ENCODE results near the gene ADCY10.
"Not testable (repeated sequence)": the region's sequence is repeated elsewhere in the genome, so short reads cannot be mapped to it uniquely, and the experiment has no call there.

Gene ADCY10

GRCh38 chr1:167864392-167865032, 49.4 kb downstream of the ADCY10 start:
- no peak for DNase-seq
- no peak for TF ChIP-seq CTCF (IDR thresholded peaks at IDR 0.05; ENCODE audit: low read depth, low read length, missing control alignments)
- H3K36me3 ChIP-seq (replicated peaks): no peaks in the 10 kb centered on the region
- H3K27ac ChIP-seq: no peak overlapping the region
- no peaks in the 10 kb centered on the region for H3K27me3 ChIP-seq (replicated peaks)
- in situ Hi-C loops (cut with HindIII; ENCODE audit: low pct_ligation_motif_present, low sequenced_read_pairs): no loop called here
- H3K4me3 ChIP-seq (ENCODE audit: low read depth, low read length): no peak overlapping the region

- in situ Hi-C loops (cut with HindIII; ENCODE audit: low pct_ligation_motif_present, low sequenced_read_pairs): no loop called here
- TF ChIP-seq CTCF (IDR thresholded peaks at IDR 0.05; ENCODE audit: low read depth, low read length, missing control alignments): no peak
These were observed 50.0 kb downstream of the ADCY10 start for GRCh38 chr1:167863921-167864279.

GRCh38 chr1:167863191-167863920, 50.6 kb downstream of the ADCY10 start:
- in situ Hi-C loops (cut with HindIII; ENCODE audit: low pct_ligation_motif_present, low sequenced_read_pairs); H3K4me3 ChIP-seq (ENCODE audit: low read depth, low read length); H3K27ac ChIP-seq; H3K27me3 ChIP-seq (replicated peaks); H3K36me3 ChIP-seq (replicated peaks); DNase-seq: not testable (repeated sequence)

More at GRCh38 chr1:167863921-167864279, 50.0 kb downstream of the ADCY10 start:
- DNase-seq: no peak
- no peaks in the 10 kb centered on the region for H3K36me3 ChIP-seq (replicated peaks)
- H3K27me3 ChIP-seq (replicated peaks): no peaks in the 10 kb centered on the region
- no peak overlapping the region for H3K27ac ChIP-seq
- H3K4me3 ChIP-seq (ENCODE audit: low read depth, low read length): no peak overlapping the region

- Histone ChIP-seq H3K36me3 (replicated peaks) (no peaks in the 10 kb centered on the region), H3K27me3 (replicated peaks) (no peaks in the 10 kb centered on the region), H3K27ac (no peak overlapping the region), H3K4me3 (ENCODE audit: low read depth, low read length) (no peak overlapping the region)
- no peak for TF ChIP-seq CTCF (IDR thresholded peaks at IDR 0.05; ENCODE audit: low read depth, low read length, missing control alignments)
- DNase-seq: peak; percentile 22
- in situ Hi-C loops (cut with HindIII; ENCODE audit: low pct_ligation_motif_present, low sequenced_read_pairs): no loop called here
These were observed 51.4 kb downstream of the ADCY10 start for GRCh38 chr1:167862432-167863076.

- H3K36me3 ChIP-seq (replicated peaks): no peaks in the 10 kb centered on the region
- H3K27me3 ChIP-seq (replicated peaks): no peaks in the 10 kb centered on the region
- TF ChIP-seq CTCF (IDR thresholded peaks at IDR 0.05; ENCODE audit: low read depth, low read length, missing control alignments): no peak
- no peak for DNase-seq
- H3K27ac ChIP-seq: no peak overlapping the region
- no peak overlapping the region for H3K4me3 ChIP-seq (ENCODE audit: low read depth, low read length)
- in situ Hi-C loops (cut with HindIII; ENCODE audit: low pct_ligation_motif_present, low sequenced_read_pairs): no loop called here
These were observed 52.1 kb downstream of the ADCY10 start for GRCh38 chr1:167861664-167862381.

All from brain microvascular endothelial cell (primary cell).